ENCODE measurements around the gene GRN.

The GRN gene

DNA sequence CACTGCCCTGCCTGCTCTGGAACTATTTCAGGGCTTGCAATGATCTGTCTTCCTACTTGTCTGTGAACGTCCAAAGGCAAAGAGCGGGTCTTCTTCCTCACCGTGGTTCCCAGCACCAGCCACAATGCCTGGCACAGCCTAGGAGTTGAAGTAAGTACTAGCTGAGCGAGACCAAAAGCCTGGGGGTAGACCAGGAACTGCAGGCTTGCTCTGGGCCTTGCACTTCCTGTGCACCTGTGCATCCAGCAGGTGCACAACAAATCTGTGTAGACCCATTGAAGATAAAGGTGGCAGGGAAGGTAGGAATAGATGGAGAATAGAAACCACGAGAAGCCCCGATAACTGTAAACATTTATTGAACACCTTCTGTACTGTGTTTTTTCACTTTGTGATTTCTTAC lies 13.9 kb downstream of the GRN start:
- no peak for DNase-seq (ENCODE audit: low read depth)
- TF ChIP-seq, protein P1, sequence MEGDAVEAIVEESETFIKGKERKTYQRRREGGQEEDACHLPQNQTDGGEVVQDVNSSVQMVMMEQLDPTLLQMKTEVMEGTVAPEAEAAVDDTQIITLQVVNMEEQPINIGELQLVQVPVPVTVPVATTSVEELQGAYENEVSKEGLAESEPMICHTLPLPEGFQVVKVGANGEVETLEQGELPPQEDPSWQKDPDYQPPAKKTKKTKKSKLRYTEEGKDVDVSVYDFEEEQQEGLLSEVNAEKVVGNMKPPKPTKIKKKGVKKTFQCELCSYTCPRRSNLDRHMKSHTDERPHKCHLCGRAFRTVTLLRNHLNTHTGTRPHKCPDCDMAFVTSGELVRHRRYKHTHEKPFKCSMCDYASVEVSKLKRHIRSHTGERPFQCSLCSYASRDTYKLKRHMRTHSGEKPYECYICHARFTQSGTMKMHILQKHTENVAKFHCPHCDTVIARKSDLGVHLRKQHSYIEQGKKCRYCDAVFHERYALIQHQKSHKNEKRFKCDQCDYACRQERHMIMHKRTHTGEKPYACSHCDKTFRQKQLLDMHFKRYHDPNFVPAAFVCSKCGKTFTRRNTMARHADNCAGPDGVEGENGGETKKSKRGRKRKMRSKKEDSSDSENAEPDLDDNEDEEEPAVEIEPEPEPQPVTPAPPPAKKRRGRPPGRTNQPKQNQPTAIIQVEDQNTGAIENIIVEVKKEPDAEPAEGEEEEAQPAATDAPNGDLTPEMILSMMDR (IDR thresholded peaks at IDR 0.05; ENCODE audit: low read length, missing control alignments) = no peak
- no peak overlapping the region for H3K4me3 ChIP-seq (replicated peaks; ENCODE audit: low read depth, low read length)

DNA sequence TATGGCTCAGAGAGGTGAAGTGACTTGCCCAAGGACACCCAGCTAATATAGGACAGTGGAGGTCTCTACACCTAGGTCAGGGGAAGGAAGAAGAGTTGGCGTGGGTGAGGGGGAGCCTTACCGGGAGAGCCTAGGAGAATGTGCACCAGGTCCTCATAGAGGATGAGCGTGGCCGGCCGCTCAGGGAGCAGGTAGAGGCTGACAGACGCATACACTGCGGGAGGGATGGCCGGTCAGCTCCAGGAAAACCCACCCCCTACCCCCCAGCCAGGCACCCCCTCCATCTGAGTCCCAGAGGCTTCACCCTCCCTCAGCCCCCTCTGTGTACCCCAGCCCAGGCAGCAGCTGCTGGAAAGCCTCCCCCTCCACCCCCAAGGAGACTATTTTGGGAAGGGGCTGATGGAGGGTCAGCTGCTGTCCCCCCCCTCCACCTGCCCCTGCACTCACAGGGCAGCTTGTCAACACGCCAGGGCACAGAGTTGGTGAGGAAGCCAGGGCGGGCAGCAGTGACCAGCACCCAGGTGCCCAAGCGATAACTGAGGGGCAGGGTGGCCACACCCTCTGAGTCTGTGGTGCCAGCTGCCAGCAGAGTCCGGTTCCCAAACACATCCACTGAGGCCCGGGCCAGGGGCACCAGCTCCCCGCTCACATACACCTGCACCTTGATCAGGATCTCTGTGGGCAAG lies 14.5 kb downstream of the GRN start:
- TF ChIP-seq, protein P1 (IDR thresholded peaks at IDR 0.05; ENCODE audit: low read length, missing control alignments) = no peak
- no peak overlapping the region for H3K4me3 ChIP-seq (replicated peaks; ENCODE audit: low read depth, low read length)
- no peak for DNase-seq (ENCODE audit: low read depth)

DNA sequence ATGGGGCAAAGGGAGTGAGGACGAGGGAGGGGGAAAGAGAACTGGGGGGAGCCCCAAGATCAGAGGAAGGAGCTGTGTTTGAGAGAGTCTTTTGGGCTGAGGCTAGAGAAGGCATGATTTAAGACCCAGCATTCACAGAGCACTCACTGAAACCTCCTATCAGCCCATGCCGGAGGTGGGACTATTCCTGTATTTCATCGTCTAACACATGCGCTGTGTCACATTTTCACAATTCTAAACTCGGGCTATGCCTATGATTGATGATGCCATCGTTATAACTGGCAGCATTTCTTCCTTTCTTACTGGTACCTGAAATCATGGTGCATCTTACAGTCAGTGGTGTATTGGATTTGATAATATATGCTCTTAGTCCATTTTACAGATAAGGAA lies 15.0 kb downstream of the GRN start:
- no peak overlapping the region for H3K4me3 ChIP-seq (replicated peaks; ENCODE audit: low read depth, low read length)
- TF ChIP-seq, protein P1 (IDR thresholded peaks at IDR 0.05; ENCODE audit: low read length, missing control alignments) = no peak
- DNase-seq (ENCODE audit: low read depth) = no peak

DNA sequence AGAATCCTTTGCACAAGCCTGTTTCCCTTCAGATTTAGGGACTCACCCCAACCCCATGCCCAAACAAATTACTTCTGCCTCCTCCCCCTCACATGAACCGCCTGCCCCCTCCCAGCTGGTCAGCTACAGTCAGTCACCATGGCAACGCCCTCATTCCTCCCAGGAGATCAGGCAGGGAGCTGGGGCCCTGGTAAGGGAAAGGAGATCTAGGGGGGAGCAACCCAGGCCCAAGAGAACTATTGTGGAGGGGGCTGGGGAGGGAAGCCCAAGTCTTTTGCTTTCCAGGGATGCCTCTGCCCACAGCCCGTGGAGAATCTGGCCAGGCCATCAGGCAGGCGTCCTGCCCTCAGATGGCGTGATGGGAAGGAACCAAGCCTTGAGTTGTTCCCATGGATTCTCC lies 15.7 kb downstream of the GRN start:
- peak; percentile 57 for DNase-seq (ENCODE audit: low read depth)
- TF ChIP-seq, protein P1 (IDR thresholded peaks at IDR 0.05; ENCODE audit: low read length, missing control alignments) = no peak
- no peak overlapping the region for H3K4me3 ChIP-seq (replicated peaks; ENCODE audit: low read depth, low read length)

DNA sequence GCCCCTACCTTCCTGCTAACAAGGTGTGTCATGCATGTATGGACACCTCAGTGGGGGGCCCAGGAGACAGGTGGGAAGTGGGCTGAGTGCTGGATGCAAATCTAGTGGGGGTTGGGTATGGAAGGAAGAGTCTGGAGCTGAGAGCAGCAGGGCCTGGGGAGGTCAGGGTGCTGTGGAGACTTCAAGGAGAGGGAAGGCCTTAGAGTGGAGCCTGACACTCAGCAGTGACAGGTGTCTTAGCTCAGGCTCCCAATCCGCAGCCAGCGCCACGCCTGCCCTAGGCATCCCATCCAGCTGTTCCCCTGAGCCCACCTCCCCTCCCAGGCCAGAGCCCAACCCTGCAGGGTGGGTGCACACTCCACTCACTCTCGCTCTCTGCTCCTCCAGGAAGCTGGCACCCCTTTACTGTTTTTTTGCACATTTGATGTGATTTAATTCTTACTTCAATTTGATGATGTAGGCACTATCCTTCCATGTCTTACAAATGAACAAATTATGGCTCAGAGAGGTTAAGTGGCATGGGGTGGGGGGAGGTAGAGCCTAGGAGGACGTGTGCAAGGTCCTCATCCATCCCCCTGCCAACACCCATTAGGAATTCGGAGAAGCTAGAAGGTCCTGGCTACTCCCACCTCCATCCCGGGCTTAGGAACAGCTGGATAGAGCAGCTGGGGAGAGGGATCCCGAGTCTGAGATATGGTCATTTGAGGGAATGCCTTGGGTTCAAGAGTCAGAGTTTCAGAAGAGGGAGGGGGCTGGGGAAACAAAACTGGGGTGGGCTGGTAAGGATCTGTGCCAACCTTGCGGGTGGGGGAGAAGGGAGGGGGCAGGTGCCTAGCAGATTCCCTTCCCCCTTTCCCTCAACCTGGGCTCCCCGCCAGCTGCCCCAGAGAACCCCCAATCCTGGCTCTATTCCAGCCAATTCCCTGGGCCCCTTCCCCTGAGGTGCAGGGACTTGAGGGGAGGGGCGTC lies 16.5 kb downstream of the GRN start:
- TF ChIP-seq, protein P1 (IDR thresholded peaks at IDR 0.05; ENCODE audit: low read length, missing control alignments) = no peak
- no peak for DNase-seq (ENCODE audit: low read depth)
- no peak overlapping the region for H3K4me3 ChIP-seq (replicated peaks; ENCODE audit: low read depth, low read length)

DNA sequence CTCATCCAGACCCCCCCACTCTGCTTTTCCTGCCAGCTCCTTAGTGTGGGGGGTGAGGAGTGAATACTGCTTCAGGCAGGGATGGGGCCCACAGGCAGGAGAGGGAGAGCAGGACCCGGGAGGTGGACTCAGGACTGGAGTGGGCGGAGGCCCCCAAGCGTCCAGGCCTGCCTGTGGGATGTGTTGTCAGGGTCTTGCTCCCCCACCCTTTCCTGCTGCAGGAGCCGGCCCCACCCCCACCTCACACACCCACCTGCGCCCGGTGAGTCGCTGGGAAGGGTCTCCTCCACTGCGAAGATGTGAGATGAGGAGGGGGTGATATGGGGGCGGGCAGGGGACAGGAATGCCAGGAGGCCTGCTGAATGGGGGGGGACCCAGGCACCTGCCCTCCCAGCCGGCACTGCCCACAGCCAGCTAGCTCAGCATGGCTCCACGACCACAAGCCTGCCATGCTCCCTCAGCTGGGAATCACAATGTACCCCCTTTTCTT lies 17.4 kb downstream of the GRN start:
- no peak for DNase-seq (ENCODE audit: low read depth)
- H3K4me3 ChIP-seq (replicated peaks; ENCODE audit: low read depth, low read length) = peak overlapping the region; percentile 71
- TF ChIP-seq, protein P1 (IDR thresholded peaks at IDR 0.05; ENCODE audit: low read length, missing control alignments) = no peak
